GM19099 (cell line): ENCODE data around the gene CDKAL1.

Source experiments
- POLR2A ChIP-seq: IDR thresholded peaks from 3 replicates; pipeline ENCODE4 v1.6.1; 2011; ENCODE audit warnings: low read depth; ENCODE audit not compliant: insufficient read length; ENCODE audit errors: extremely low read depth

Gene CDKAL1

GRCh38 chr6:20610636-20611370, 76.5 kb downstream of the CDKAL1 start:
- no peak for TF ChIP-seq POLR2A

GRCh38 chr6:20620043-20620442, 85.8 kb downstream of the CDKAL1 start:
- no peak for TF ChIP-seq POLR2A

DNA sequence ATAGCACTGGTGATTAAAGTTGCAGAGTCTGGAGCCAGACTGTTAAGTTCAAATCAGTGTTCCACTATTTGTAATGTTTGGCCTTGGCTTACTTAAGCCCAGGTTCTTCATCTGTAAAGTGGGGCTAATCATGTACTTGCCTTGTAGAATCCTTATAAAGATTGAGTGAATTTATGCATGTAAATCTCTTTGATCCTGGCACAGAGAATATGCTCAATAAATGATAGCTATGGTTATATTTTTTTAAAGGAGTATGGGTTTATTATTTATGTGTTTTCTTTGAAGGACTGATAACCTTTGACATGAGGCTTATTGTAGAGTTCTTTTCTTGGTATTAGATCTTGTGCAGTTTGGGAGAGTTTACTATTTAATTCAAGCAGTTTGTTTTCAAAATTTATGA, 89.5 kb downstream of the CDKAL1 start:
- TF ChIP-seq POLR2A, result no peak

GRCh38 chr6:20626165-20626564, 91.9 kb downstream of the CDKAL1 start:
- TF ChIP-seq POLR2A, result no peak

GRCh38 chr6:20629509-20629908, 95.3 kb downstream of the CDKAL1 start:
- TF ChIP-seq POLR2A, result no peak

DNA sequence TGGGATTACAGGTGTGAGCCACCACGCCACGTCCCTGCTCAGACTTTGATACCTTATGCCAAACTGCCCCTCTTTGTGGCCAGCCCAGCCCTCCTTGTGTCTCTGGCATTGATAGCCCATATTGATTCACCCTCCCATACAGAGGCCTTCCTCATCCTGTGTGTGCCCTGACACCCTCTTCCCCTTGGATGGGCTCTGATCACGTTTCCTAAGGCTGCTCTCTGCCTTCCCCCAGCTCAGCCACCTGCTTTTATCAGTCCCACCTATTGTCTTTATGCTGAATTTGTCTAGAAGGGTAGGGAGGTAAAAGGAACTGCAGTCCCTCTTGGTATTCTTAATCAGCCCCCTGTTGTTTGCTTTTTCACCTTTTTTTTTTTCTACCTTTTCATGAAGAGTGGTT, 95.9 kb downstream of the CDKAL1 start:
- TF ChIP-seq POLR2A, result no peak

DNA sequence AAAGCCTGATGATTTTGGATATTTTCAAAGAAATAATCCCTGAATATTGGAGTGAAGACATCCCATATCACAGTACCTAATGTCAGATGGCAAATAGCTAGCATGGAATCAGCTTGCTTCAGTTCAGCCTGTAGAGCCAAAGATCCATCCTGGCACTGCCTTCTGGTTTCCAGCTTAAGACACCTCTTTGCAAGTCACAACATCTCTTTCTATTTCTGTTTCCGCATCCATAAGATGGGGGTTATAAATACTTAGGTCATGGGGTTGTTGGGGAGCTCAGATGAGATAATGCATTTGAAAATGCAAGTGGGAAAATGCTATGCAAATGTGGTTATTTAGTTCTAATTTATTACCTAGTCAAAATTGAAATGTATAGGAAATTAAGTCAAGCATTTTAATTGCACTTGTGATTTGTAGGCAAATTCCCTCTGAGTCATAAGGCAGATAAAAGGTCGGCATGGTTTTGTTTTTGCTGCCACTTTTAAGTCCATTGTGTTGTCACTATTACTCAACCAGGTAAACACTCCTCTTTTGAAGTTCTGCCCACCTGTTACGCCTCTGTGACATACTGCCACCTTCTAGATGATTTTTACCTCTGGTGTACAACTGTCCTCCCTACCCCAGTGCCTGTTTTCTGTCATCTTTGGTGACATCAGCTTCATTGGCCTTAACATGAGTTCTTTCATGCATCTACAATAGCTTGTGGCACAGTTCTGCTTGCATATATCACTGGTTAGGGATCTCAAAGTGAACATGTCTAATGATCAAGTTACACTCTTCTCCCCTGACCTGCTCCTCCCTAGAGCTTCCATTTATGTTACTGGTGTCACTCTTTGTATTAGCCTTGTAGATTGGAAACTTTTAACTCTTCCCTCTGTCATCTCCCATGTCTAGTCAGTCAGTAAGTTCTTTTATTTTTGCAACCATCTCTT, 96.6 kb downstream of the CDKAL1 start:
- no peak for TF ChIP-seq POLR2A

DNA sequence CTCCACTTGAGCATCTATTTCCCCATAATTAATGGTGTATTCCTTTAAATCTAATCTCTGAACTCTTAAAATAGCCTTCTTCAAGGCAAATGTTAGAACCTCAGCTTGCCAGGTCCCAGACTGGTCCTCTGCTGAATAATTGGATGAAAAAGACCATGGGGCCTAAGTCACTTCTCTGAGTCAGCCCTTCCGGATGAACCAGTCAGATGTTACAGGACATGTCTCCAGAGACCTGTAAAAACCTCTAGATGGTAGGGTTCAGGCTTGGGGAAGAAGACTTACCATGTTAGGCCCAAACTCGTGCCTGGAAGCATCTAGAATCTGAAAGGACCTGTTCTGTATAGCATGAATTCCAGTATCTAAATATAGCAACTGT, 97.3 kb downstream of the CDKAL1 start:
- no peak for TF ChIP-seq POLR2A

- TF ChIP-seq POLR2A, result no peak
These were observed 98.4 kb downstream of the CDKAL1 start for GRCh38 chr6:20632696-20633095.

DNA sequence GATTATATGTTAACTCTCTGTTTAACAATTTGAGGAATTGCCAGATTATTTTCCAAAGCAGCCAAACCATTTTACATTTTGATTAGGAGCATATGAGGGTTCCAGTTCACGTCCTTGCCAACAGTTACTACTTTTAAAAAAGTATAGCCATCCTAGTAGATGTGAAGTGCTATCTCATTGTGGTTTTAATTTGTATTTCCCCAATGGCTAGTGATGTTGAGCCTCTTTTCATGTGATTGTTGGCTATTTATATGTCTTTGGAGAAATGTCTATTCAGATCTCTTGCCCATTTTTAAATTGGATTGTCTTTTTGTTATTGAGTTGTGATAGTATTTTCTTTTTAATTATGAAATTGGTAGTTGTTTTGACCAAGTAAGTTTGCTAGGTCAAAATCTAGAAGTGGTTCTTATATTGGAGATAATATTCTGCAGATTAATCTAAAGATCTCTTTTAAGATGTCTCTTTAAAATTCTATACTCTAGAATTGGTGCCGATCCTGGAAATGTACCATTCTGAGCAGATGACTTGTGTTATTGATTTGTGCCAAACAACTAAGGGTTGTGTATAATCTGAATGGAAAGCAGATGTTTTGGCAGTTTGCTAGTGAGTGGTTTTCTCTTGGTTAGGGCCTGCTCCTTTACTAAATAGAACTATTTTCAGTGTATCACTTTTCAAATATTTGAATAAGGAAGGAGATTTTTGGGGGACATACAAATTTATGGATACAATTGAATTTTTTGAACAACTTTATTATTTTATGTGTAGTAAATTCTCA, 99.5 kb downstream of the CDKAL1 start:
- TF ChIP-seq POLR2A, result no peak

GRCh38 chr6:20639161-20639560, 104.9 kb downstream of the CDKAL1 start:
- no peak for TF ChIP-seq POLR2A

DNA sequence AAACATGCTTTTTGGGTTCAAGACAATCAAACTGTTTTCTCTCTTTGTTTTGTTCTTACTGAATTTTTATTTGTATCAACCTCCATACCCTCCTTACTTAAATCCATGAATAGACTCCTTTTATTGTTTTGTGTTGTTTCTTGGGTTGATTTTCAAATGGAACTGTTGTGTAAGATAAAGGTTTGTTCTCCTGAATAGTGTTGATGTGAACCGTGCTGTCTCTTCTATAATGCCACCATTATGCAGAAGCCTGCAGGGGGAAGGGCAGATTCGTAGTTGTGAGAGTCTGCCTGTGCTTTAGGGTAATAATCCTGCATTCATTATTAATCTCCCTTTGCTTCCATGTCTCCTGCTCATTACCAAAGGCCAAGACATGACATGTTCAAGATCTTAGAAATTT, 105.9 kb downstream of the CDKAL1 start:
- TF ChIP-seq POLR2A, result no peak

DNA sequence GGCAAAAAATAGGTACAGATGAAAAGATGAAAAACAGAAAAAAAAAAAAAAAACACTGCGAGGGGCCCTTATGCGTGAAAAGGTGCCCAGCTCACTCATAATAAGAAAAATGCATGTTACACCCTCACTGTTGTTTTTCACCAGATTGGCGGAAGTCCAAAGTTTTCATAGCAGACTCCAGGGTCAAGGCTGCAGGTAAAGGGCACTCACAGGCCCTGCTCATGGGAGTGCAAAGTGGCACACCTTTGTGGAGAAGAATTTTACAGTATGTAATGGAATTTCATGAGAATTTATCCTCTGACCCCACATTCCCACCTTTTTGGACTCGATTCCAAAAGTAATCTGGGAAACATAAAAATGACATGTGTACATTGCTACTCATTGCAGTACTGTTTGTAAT, 108.2 kb downstream of the CDKAL1 start:
- no peak for TF ChIP-seq POLR2A

DNA sequence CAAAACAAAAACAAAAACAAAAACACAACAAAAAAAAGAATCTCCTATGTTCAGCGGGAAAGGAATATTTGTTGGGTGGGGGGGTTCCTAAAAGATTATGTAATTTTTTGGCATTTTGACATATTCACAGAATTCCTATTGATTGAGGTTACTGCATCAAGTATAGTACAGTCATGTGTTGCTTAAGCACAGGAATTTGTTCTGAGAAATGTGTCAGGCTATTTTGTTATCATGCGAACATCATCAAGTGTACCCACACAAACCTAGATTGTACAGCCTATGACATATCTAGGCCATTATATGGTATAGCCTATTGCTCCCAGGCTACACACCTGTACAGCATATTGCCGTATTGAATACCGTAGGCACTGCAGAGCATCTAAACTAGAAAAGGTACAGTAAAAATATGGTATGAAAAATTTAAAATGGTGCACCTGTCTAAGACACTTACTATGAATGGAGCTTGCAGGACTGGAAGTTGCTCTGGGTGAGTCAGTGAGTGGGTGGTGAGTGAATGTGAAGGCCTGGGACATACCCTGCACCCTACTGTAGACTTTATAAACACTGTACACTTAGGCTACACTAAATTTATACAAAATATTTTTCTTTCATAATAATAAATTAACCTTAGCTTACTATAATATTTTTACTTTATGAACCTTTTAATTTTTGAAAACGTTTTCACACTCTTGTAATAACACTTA, 110.6 kb downstream of the CDKAL1 start:
- TF ChIP-seq POLR2A, result no peak

DNA sequence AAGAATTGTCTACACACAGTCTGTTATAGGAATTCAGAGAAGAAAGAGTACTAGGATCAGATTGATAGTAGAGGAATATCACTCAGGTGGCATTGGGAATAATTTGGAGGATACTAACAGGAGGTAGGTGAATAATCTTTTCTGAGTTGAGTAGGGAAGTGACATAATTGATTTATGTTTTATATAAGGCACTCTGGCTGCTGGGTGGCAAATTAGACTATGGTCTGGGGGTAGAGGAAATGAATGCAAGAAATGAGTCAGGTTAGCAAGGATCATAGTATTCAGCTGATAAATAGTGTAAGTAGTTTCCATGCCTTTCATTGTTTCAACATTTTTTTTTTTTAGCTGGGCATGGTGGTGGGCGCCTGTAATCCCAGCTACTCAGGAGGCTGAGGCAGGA, 113.3 kb downstream of the CDKAL1 start:
- TF ChIP-seq POLR2A, result no peak

- no peak for TF ChIP-seq POLR2A
These were observed 118.2 kb downstream of the CDKAL1 start for GRCh38 chr6:20652299-20653084.
